ENCODE results near the gene DENND2C.

DENND2C gene

DNA sequence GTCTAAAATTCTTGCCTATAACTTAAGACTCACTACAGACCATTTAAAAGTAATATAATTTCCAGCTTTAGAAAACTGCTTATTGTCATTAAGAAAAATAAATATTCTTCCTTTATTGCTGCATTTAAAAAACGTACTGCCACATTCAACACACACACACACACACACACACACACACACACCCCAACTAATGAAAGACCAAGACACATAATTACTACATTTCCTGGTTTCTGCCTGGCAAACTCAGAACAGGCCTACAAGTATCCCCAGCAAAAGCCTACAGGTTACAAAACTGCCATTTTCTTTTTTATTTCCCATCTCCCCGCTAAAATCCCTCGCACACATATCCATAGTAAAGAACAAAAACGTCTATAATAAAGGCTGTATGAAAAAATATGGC lies 1.5 kb downstream of the DENND2C start:
- Histone ChIP-seq H3K27me3 (peaks cover 57% of the 10 kb centered on the region), H3K4me1 (ENCODE audit: control insufficient read depth in 1 of 2, insufficient read depth in 1 of 2, low read depth in 1 of 2, low read length in 1 of 2) (peaks cover 11 to 27% of the 10 kb centered on the region in 2 experiments), H3K9me3 (no peaks in the 10 kb centered on the region), H3K4me3 (ENCODE audit: low read depth in 1 of 2, low read length in 1 of 2) (no peak overlapping the region), H3K36me3 (no peaks in the 10 kb centered on the region), H3K27ac (no peak overlapping the region)
- TF ChIP-seq, protein P1, sequence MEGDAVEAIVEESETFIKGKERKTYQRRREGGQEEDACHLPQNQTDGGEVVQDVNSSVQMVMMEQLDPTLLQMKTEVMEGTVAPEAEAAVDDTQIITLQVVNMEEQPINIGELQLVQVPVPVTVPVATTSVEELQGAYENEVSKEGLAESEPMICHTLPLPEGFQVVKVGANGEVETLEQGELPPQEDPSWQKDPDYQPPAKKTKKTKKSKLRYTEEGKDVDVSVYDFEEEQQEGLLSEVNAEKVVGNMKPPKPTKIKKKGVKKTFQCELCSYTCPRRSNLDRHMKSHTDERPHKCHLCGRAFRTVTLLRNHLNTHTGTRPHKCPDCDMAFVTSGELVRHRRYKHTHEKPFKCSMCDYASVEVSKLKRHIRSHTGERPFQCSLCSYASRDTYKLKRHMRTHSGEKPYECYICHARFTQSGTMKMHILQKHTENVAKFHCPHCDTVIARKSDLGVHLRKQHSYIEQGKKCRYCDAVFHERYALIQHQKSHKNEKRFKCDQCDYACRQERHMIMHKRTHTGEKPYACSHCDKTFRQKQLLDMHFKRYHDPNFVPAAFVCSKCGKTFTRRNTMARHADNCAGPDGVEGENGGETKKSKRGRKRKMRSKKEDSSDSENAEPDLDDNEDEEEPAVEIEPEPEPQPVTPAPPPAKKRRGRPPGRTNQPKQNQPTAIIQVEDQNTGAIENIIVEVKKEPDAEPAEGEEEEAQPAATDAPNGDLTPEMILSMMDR (IDR thresholded peaks at IDR 0.05): no peak

DNA sequence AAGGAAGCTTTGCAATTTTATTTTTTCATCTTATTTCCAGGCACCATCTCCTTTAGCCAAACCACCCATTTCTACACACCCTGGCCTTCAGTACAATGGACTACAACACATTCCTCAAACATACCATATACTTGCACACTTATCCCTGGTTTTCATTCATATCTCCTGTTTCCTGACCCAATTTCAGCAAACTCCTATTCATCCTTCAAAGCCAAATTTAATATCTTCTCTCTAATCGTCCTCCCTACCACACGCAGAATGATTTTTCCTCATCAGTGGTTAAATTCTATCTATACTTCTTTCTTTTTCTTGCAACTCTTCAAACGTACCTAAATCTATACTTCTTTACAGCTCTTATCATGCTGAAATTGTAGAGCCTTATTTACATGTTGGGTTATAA lies 2.9 kb downstream of the DENND2C start:
- H3K27me3 ChIP-seq: peaks cover 45% of the 10 kb centered on the region
- TF ChIP-seq, protein P1 (IDR thresholded peaks at IDR 0.05): no peak
- no peak overlapping the region for H3K4me3 ChIP-seq (ENCODE audit: low read depth in 1 of 2, low read length in 1 of 2)
- no peaks in the 10 kb centered on the region for H3K36me3 ChIP-seq
- no peaks in the 10 kb centered on the region for H3K9me3 ChIP-seq
- no peak overlapping the region for H3K27ac ChIP-seq
- H3K4me1 ChIP-seq (ENCODE audit: control insufficient read depth in 1 of 2, insufficient read depth in 1 of 2, low read depth in 1 of 2, low read length in 1 of 2): peaks cover 11 to 27% of the 10 kb centered on the region in 2 experiments

DNA sequence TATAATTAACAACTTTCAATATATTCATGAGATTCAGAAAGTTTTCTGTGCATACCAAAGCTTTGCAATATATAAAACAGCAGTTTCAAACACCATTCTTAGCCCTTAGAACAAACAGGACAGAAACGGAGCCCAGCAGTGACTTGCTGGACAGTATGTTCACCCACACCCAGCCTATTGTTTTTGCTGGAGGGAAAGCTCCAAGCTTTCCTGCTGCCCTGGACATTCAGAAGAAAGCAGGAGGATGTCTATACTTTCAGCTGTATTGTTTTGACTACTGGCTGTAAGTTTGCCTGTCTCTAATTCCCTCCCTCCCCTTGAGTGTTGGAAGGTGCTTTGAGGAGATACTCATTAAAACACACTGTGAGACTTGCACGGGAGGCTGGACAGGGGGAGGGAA lies 9.6 kb downstream of the DENND2C start:
- H3K27me3 ChIP-seq: peaks cover 39% of the 10 kb centered on the region
- TF ChIP-seq, protein P1 (IDR thresholded peaks at IDR 0.05): no peak
- no peaks in the 10 kb centered on the region for H3K9me3 ChIP-seq

DNA sequence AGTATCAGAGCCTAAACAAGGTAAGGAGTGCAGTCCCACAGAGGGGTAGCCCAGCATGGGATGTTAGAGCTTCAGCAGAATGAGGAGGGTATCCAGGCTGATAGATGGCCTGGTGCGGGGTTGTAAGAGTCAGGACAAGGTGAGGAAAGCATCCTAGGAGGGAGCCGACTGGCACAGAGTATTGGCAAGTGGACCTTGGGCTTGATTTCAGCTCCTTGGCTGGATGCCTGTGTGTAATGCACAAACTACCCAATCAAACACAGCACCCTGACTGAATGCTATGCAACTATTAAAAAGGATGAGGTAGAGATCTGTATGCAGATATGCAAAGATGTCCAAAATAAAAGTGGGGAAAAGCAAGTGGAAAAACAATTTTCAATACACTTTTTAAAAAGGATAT lies 18.0 kb downstream of the DENND2C start:
- Histone ChIP-seq H3K27ac (no peak overlapping the region), H3K4me3 (ENCODE audit: low read depth in 1 of 2, low read length in 1 of 2) (no peak overlapping the region), H3K27me3 (peaks cover 11% of the 10 kb centered on the region), H3K9me3 (no peaks in the 10 kb centered on the region), H3K4me1 (ENCODE audit: control insufficient read depth in 1 of 2, insufficient read depth in 1 of 2, low read depth in 1 of 2, low read length in 1 of 2) (no peaks in the 10 kb centered on the region), H3K36me3 (no peaks in the 10 kb centered on the region)
- TF ChIP-seq, protein P1 (IDR thresholded peaks at IDR 0.05): no peak

More for the DNA sequence above, 9.6 kb downstream of the DENND2C start:
- H3K36me3 ChIP-seq: no peaks in the 10 kb centered on the region
- no peaks in the 10 kb centered on the region for H3K4me1 ChIP-seq (ENCODE audit: control insufficient read depth in 1 of 2, insufficient read depth in 1 of 2, low read depth in 1 of 2, low read length in 1 of 2)
- no peak overlapping the region for H3K27ac ChIP-seq
- no peak overlapping the region for H3K4me3 ChIP-seq (ENCODE audit: low read depth in 1 of 2, low read length in 1 of 2)

DNA sequence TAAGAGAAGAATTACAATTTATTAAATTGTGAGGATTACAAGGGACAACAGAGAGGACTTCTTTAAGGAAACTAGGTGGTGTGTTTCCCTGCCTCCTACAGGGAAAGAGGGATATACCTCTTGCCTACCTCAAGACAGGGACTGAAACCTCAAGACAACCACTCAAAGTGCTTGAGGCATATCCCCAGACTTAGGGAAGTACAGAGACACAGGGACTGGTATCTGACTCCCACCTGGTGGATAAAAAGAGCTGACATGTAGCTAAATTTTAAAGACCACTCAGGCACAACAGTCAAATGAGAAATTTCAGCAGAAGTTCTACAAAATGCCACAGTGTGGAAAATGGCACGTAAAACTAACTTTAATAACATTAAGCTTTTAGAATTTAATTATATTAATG lies 21.3 kb downstream of the DENND2C start:
- Histone ChIP-seq H3K4me1 (ENCODE audit: control insufficient read depth in 1 of 2, insufficient read depth in 1 of 2, low read depth in 1 of 2, low read length in 1 of 2) (no peaks in the 10 kb centered on the region), H3K4me3 (ENCODE audit: low read depth in 1 of 2, low read length in 1 of 2) (no peak overlapping the region), H3K27ac (no peak overlapping the region), H3K9me3 (no peaks in the 10 kb centered on the region), H3K36me3 (no peaks in the 10 kb centered on the region), H3K27me3 (no peaks in the 10 kb centered on the region)
- TF ChIP-seq, protein P1 (IDR thresholded peaks at IDR 0.05): no peak

DNA sequence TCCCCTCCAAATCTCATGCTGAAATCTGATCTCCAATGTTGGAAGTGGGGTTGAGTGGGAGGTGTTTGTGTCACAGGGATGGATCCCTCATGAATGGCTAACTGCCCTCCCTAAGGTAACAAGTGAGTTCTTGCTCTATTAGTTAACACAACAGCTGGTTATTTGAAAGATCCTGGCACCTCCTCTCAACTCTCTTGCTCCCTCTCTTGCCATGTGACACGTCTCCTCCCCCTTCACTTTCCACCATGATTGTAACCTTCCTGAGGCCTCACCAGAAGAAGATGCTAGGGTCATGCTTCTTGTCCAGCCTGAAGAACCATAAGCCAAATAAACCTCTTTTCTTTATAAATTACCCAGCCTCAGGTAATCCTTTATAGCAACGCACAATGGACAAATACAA lies 28.5 kb downstream of the DENND2C start:
- Histone ChIP-seq H3K27me3 (peaks cover 30% of the 10 kb centered on the region), H3K4me3 (ENCODE audit: low read depth in 1 of 2, low read length in 1 of 2) (no peak overlapping the region), H3K36me3 (no peaks in the 10 kb centered on the region), H3K9me3 (no peaks in the 10 kb centered on the region), H3K27ac (no peak overlapping the region), H3K4me1 (ENCODE audit: control insufficient read depth in 1 of 2, insufficient read depth in 1 of 2, low read depth in 1 of 2, low read length in 1 of 2) (no peaks in the 10 kb centered on the region)
- TF ChIP-seq, protein P1 (IDR thresholded peaks at IDR 0.05): no peak
